A549 (cell line): ENCODE data around the gene EFCAB14.

Source experiments
- BHLHE40 ChIP-seq: IDR thresholded peaks from 2 replicates; pipeline ENCODE4 v1.6.1; 2012; ENCODE audit warnings: low read depth, low read length, inconsistent platforms
- CBX2 ChIP-seq: fragments of 200-600 bp; sonication (generic); IDR thresholded peaks from 2 replicates; pipeline ENCODE4 v1.6.1; 2016; ENCODE audit warnings: low read depth, mild to moderate bottlenecking, borderline replicate concordance
- CHD2 ChIP-seq: fragments of 150-350 bp; IDR thresholded peaks from 2 replicates; pipeline ENCODE4 v1.6.1; 2014; ENCODE audit warnings: low read length; ENCODE audit not compliant: partially characterized antibody
- CHD4 ChIP-seq: fragments of 200-600 bp; sonication (generic); IDR thresholded peaks from 2 replicates; pipeline ENCODE4 v1.6.1; 2016; ENCODE audit warnings: antibody characterized with exemption, mild to moderate bottlenecking, borderline replicate concordance
- CTCF ChIP-seq: fragments of >200 bp; sonication (Bioruptor Twin); formaldehyde crosslinking; IDR thresholded peaks from 3 replicates; pipeline ENCODE4 v1.5.1; 2016
- HDAC2 ChIP-seq: fragments of 200-600 bp; sonication (generic); IDR thresholded peaks from 2 replicates; pipeline ENCODE4 v1.6.1; 2016
- JUNB ChIP-seq: fragments of >200 bp; sonication (Bioruptor Twin); formaldehyde crosslinking; IDR thresholded peaks from 2 replicates; pipeline ENCODE4 v1.6.1; 2016
- MAX ChIP-seq: IDR thresholded peaks from 2 replicates; pipeline ENCODE4 v1.6.1; 2012
- PHF8 ChIP-seq: fragments of 200-600 bp; sonication (generic); IDR thresholded peaks from 2 replicates; pipeline ENCODE4 v1.6.1; 2016; ENCODE audit warnings: low read depth, mild to moderate bottlenecking, antibody characterized with exemption, moderate library complexity, borderline replicate concordance
- POLR2A ChIP-seq: IDR thresholded peaks from 2 replicates; pipeline ENCODE4 v1.6.1; 2012; ENCODE audit warnings: mild to moderate bottlenecking, low read length
- RCOR1 ChIP-seq: fragments of 150-350 bp; IDR thresholded peaks from 2 replicates; pipeline ENCODE4 v1.6.1; 2014; ENCODE audit warnings: antibody characterized with exemption, low read length, low read depth

- TF ChIP-seq HDAC2 (no peak), CTCF (no peak), POLR2A (no peak), MAX (no peak), JUNB (no peak), PHF8 (no peak), CBX2 (no peak), CHD2 (no peak), CHD4 (no peak), RCOR1 (no peak), BHLHE40 (no peak)
Observed at GRCh38 chr1:46714976-46715375, 3.9 kb downstream of the EFCAB14 start.
